HepG2 (cell line): Measurements from ENCODE around the gene TIPIN. TPM values are rescaled to one million over a fixed set of nuclear protein-coding genes. Genes with fewer than 3 reads are reported as not detected.

Experiments used
- ARNTL ChIP-seq: sonication (generic); formaldehyde crosslinking; IDR thresholded peaks from 2 replicates; pipeline ENCODE4 v1.4.0; 2020; ENCODE audit warnings: mild to moderate bottlenecking, missing genetic modification reagents
- DNMT1 ChIP-seq: sonication (generic); formaldehyde crosslinking; IDR thresholded peaks from 2 replicates; pipeline ENCODE4 v1.5.1; 2020; ENCODE audit warnings: mild to moderate bottlenecking, missing genetic modification reagents
- FOXJ3 ChIP-seq: sonication (generic); formaldehyde crosslinking; IDR thresholded peaks from 2 replicates; pipeline ENCODE4 v1.4.0; 2020; ENCODE audit warnings: missing genetic modification reagents, mild to moderate bottlenecking, borderline replicate concordance
- GPN1 ChIP-seq: sonication (generic); formaldehyde crosslinking; IDR thresholded peaks from 2 replicates; pipeline ENCODE4 v1.5.1; 2020; ENCODE audit warnings: missing genetic modification reagents, borderline replicate concordance
- MIXL1 ChIP-seq: IDR thresholded peaks from 2 replicates; pipeline ENCODE4 v1.6.1; 2016
- RARA ChIP-seq: IDR thresholded peaks from 2 replicates; pipeline ENCODE4 v1.6.1; 2016; ENCODE audit warnings: missing genetic modification reagents, missing compliant biosample characterization
- RFX5 ChIP-seq: IDR thresholded peaks from 2 replicates; pipeline ENCODE4 v1.6.1; 2011; ENCODE audit warnings: low read depth, low read length, improper control_type of control experiment
- YEATS2 ChIP-seq: sonication (generic); formaldehyde crosslinking; IDR thresholded peaks from 2 replicates; pipeline ENCODE4 v1.4.0; 2020; ENCODE audit warnings: missing genetic modification reagents, borderline replicate concordance
- ZNF205 ChIP-seq: IDR thresholded peaks from 2 replicates; pipeline ENCODE4 v1.6.1; 2018; ENCODE audit warnings: missing biosample characterization, missing genetic modification reagents
- ZNF674 ChIP-seq: sonication (generic); formaldehyde crosslinking; IDR thresholded peaks from 2 replicates; pipeline ENCODE4 v1.5.0; 2020; ENCODE audit warnings: low read depth, mild to moderate bottlenecking, missing genetic modification reagents
- polyA plus RNA-seq, 8 experiments: library from polyadenylated mRNA; depleted of rRNA in 3 of 8; stranded (reverse) in 7 of 8; unstranded in 1 of 8; fragments of >200 nt; fragmentation: Illumina TruSeq in 4 of 8; extraction: Trizol in 4 of 8; gene quantifications; 2 replicates each; pipeline versions ENCODE4 v1.2.1 to v1.2.3, GENCODE V29; 2011 to 2016; ENCODE audit warnings: low read depth in 4 of 8, missing spikeins in 1 of 8, mixed read lengths in 1 of 8; ENCODE audit not compliant: insufficient read depth in 1 of 8
- total RNA-seq, 5 experiments: library from RNA; depleted of rRNA; stranded (reverse); fragments of >200 nt; fragmentation: Illumina TruSeq; extraction: Trizol; gene quantifications; 2 replicates each; pipeline ENCODE4 v1.2.3, GENCODE V29; 2016; ENCODE audit warnings: low read depth in 1 of 5
- TF ChIP-seq, protein P1 (sequence below): sonication (generic); formaldehyde crosslinking; IDR thresholded peaks from one replicate; pipeline ENCODE4 v1.5.1; 2020; ENCODE audit warnings: mild to moderate bottlenecking, missing genetic modification reagents; ENCODE audit errors: not compliant biosample characterization
- TF ChIP-seq, protein P2 (sequence below): IDR thresholded peaks from 2 replicates; pipeline ENCODE4 v1.6.1; 2016; ENCODE audit warnings: mild to moderate bottlenecking
- TF ChIP-seq, protein P3 (sequence below): sonication (generic); formaldehyde crosslinking; IDR thresholded peaks from 2 replicates; pipeline ENCODE4 v1.5.0; 2020; ENCODE audit warnings: mild to moderate bottlenecking, missing genetic modification reagents
- TF ChIP-seq, protein P4 (sequence below): IDR thresholded peaks from 2 replicates; pipeline ENCODE4 v1.6.1; 2016; ENCODE audit warnings: low read depth, control low read depth

The TIPIN gene
- total and polyA plus RNA-seq, 2 of the 13 experiments (the other 11 are each of a cell fraction or from before 2014, with no cell fraction given) = 2.7 to 28.6 TPM

DNA sequence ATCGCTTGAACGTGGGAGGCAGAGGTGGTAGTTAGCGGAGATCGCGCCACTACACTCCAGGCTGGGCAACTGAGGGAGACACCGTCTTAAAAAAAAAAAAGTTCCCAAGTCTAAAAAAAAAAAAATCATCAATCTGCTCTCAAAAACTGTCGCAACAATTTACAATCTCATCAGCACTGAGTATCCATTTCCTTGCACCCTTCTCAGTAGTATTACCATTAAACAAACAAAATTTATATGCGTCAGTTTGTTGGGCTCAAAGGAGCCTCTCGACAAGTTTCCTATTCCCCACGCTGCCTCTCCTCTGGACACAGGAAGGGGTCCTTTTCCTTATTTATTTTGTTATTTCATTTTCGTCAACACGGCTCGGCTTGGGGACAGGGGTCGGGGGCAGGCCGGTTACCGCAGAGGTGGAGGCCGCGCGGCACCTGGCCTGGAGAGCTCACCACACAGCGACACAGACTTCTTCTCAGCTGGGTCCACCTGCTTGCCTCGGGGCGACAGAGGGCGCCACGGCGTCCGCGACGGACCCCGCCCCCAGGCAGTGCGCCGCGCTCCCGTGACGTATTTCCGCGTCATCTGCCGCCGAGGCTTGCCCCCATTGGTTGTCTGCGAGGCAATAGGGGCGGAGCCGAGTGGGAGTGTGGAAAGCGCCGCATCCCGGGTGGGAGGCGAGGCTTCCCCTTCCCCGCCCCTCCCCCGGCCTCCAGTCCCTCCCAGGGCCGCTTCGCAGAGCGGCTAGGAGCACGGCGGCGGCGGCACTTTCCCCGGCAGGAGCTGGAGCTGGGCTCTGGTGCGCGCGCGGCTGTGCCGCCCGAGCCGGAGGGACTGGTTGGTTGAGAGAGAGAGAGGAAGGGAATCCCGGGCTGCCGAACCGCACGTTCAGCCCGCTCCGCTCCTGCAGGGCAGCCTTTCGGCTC, 30.0 kb upstream of the TIPIN start, which contains the start of gene MAP2K1 (continued):
- peak; percentile 54; the same call in 1 of the 2 replicates for TF ChIP-seq DNMT1 (CRISPR knock-in tag)
- TF ChIP-seq RARA (CRISPR knock-in tag) = peak; percentile 35
- TF ChIP-seq, protein P1, sequence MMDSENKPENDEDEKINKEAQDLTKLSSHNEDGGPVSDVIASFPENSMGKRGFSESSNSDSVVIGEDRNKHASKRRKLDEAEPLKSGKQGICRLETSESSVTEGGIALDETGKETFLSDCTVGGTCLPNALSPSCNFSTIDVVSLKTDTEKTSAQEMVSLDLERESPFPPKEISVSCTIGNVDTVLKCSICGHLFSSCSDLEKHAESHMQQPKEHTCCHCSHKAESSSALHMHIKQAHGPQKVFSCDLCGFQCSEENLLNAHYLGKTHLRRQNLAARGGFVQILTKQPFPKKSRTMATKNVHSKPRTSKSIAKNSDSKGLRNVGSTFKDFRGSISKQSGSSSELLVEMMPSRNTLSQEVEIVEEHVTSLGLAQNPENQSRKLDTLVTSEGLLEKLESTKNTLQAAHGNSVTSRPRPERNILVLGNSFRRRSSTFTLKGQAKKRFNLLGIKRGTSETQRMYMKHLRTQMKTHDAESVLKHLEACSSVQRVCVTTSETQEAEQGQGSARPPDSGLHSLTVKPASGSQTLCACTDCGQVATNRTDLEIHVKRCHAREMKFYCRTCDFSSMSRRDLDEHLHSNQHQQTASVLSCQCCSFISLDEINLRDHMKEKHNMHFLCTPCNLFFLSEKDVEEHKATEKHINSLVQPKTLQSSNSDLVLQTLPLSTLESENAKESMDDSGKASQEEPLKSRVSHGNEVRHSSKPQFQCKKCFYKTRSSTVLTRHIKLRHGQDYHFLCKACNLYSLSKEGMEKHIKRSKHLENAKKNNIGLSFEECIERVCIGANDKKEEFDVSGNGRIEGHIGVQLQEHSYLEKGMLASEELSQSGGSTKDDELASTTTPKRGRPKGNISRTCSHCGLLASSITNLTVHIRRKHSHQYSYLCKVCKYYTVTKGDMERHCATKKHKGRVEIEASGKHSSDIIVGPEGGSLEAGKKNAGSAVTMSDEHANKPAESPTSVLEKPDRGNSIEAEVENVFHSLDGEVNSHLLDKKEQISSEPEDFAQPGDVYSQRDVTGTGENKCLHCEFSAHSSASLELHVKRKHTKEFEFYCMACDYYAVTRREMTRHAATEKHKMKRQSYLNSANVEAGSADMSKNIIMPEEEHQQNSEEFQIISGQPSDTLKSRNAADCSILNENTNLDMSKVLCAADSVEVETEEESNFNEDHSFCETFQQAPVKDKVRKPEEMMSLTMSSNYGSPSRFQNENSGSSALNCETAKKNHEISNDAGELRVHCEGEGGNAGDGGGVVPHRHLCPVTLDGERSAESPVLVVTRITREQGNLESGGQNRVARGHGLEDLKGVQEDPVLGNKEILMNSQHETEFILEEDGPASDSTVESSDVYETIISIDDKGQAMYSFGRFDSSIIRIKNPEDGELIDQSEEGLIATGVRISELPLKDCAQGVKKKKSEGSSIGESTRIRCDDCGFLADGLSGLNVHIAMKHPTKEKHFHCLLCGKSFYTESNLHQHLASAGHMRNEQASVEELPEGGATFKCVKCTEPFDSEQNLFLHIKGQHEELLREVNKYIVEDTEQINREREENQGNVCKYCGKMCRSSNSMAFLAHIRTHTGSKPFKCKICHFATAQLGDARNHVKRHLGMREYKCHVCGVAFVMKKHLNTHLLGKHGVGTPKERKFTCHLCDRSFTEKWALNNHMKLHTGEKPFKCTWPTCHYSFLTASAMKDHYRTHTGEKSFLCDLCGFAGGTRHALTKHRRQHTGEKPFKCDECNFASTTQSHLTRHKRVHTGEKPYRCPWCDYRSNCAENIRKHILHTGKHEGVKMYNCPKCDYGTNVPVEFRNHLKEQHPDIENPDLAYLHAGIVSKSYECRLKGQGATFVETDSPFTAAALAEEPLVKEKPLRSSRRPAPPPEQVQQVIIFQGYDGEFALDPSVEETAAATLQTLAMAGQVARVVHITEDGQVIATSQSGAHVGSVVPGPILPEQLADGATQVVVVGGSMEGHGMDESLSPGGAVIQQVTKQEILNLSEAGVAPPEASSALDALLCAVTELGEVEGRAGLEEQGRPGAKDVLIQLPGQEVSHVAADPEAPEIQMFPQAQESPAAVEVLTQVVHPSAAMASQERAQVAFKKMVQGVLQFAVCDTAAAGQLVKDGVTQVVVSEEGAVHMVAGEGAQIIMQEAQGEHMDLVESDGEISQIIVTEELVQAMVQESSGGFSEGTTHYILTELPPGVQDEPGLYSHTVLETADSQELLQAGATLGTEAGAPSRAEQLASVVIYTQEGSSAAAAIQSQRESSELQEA (CRISPR knock-in tag) = peak; percentile 34
- TF ChIP-seq, protein P2, sequence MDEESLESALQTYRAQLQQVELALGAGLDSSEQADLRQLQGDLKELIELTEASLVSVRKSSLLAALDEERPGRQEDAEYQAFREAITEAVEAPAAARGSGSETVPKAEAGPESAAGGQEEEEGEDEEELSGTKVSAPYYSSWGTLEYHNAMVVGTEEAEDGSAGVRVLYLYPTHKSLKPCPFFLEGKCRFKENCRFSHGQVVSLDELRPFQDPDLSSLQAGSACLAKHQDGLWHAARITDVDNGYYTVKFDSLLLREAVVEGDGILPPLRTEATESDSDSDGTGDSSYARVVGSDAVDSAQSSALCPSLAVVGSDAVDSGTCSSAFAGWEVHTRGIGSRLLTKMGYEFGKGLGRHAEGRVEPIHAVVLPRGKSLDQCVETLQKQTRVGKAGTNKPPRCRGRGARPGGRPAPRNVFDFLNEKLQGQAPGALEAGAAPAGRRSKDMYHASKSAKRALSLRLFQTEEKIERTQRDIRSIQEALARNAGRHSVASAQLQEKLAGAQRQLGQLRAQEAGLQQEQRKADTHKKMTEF (CRISPR knock-in tag) = peak; percentile 85
- TF ChIP-seq, protein P3, sequence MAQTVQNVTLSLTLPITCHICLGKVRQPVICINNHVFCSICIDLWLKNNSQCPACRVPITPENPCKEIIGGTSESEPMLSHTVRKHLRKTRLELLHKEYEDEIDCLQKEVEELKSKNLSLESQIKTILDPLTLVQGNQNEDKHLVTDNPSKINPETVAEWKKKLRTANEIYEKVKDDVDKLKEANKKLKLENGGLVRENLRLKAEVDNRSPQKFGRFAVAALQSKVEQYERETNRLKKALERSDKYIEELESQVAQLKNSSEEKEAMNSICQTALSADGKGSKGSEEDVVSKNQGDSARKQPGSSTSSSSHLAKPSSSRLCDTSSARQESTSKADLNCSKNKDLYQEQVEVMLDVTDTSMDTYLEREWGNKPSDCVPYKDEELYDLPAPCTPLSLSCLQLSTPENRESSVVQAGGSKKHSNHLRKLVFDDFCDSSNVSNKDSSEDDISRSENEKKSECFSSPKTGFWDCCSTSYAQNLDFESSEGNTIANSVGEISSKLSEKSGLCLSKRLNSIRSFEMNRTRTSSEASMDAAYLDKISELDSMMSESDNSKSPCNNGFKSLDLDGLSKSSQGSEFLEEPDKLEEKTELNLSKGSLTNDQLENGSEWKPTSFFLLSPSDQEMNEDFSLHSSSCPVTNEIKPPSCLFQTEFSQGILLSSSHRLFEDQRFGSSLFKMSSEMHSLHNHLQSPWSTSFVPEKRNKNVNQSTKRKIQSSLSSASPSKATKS (CRISPR knock-in tag) = no peak
- TF ChIP-seq ZNF205 (CRISPR knock-in tag) = peak; percentile 58; the same call in 1 of the 2 replicates
- no peak for TF ChIP-seq FOXJ3 (CRISPR knock-in tag)
- no peak for TF ChIP-seq ARNTL (CRISPR knock-in tag)
- peak; percentile 85 for TF ChIP-seq RFX5
- TF ChIP-seq ZNF674 = no peak
- no peak; the same call in 1 of the 2 replicates for TF ChIP-seq MIXL1 (CRISPR knock-in tag)
- TF ChIP-seq, protein P4, sequence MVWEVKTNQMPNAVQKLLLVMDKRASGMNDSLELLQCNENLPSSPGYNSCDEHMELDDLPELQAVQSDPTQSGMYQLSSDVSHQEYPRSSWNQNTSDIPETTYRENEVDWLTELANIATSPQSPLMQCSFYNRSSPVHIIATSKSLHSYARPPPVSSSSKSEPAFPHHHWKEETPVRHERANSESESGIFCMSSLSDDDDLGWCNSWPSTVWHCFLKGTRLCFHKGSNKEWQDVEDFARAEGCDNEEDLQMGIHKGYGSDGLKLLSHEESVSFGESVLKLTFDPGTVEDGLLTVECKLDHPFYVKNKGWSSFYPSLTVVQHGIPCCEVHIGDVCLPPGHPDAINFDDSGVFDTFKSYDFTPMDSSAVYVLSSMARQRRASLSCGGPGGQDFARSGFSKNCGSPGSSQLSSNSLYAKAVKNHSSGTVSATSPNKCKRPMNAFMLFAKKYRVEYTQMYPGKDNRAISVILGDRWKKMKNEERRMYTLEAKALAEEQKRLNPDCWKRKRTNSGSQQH (CRISPR knock-in tag) = peak; percentile 78; the same call in 1 of the 2 replicates
- no peak; the same call in 1 of the 2 replicates for TF ChIP-seq GPN1 (CRISPR knock-in tag)
- peak; percentile 89; the same call in 1 of the 2 replicates for TF ChIP-seq YEATS2 (CRISPR knock-in tag)
